GM12874 (cell line): ENCODE data around the gene PLN.

ENCODE experiments used
- TF ChIP-seq, protein P1 (sequence below): IDR thresholded peaks from 2 replicates; pipeline ENCODE4 v1.5.1; 2011; ENCODE audit warnings: low read depth, mild to moderate bottlenecking, control low read depth, low read length, moderate library complexity; ENCODE audit not compliant: insufficient read depth

Gene PLN

DNA sequence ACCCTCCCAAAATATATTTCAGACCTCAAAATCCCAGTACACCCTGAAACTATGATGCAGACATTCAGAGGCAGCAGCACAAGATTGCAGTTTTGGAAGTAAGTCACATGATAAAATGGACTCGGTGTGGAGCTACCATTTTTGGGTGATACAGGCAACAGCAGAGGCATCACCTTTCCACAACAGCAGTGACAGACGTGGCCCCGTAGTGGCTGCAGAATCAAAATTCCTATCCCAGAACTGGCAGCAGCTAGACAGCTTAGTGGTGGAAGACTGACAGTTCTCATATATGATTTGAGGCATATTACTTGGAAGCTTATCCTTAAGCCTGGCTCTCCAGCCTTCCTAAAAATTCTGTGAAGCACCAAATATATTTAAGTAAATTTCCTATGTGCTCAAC, 19.9 kb downstream of the PLN start:
- TF ChIP-seq, protein P1, sequence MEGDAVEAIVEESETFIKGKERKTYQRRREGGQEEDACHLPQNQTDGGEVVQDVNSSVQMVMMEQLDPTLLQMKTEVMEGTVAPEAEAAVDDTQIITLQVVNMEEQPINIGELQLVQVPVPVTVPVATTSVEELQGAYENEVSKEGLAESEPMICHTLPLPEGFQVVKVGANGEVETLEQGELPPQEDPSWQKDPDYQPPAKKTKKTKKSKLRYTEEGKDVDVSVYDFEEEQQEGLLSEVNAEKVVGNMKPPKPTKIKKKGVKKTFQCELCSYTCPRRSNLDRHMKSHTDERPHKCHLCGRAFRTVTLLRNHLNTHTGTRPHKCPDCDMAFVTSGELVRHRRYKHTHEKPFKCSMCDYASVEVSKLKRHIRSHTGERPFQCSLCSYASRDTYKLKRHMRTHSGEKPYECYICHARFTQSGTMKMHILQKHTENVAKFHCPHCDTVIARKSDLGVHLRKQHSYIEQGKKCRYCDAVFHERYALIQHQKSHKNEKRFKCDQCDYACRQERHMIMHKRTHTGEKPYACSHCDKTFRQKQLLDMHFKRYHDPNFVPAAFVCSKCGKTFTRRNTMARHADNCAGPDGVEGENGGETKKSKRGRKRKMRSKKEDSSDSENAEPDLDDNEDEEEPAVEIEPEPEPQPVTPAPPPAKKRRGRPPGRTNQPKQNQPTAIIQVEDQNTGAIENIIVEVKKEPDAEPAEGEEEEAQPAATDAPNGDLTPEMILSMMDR, result no peak

DNA sequence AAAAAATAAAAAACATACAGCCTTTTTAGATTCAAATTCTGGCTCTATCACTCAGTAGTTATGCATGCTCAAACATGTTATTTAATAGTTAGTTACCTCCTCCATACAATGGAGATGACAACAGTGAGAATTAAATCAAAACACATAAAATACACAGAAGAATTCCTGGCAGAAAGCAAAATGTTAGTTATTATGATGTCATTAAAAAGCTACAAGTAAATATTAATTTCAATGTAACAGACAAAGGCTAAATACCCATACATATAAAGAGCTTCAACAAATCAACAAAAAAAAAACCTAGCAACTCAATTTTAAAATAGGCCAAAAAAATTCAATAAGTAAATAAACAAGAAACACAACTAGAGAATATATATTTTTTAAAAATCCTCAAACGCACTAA, 21.4 kb downstream of the PLN start:
- TF ChIP-seq, protein P1, result no peak

DNA sequence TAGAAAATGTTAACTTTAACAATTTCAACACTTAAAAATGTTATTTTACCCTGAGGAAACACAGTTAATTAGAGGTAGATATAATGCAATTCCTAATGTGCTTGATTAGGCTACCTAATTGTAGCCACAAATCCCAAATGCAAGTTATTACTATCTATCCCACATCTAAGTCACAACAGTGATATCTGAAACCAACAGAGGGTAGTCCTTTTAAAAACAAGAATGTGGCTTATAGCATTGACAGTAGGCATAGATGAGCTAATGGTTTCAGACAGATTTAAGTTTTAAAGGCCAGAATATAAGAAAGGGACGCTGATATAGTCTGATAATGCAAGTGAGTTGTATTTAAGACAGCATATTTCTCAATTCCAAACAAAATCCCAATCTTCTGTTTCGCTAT, 23.0 kb downstream of the PLN start:
- TF ChIP-seq, protein P1, result no peak

DNA sequence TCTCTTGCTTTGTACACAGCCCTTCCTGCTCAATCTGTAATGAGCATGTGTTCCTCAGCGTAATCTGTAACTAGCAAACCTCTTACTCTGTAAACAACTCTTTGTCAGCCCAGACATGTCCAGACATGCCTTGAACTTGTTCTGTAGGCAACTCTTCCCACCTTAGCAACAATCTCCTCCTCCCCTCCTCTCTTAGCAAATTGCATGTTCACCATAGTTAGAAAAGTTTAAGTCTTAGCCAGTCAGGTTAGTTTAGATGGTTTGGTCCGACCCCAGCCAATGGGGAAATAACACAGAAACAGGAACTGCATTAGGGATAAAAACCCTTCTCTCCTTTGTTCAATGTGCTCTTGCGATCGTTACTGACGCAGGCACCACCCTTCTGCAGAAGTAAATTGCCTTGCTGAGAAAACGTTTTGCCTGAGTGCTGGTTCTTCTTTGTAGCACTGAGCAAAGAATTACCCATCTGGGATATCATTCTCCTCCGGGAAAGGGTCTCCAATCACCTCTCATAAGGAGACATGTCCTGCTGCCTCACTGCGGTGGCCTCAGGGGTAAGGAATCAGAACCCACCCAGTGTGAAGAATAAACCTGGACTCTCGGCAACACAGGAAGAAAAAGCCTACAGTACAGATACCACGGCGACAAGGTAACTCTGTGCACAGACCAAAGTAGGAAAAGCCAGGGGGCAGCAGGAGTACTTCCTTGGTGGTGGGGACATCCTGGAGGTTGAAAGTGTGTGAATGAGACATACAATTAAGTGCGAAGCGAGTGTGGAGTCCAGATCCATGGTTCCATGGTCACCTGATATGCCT, 26.2 kb downstream of the PLN start:
- TF ChIP-seq, protein P1, result no peak

- TF ChIP-seq, protein P1, result no peak
Observed at GRCh38 chr6:118577972-118578371, 29.9 kb downstream of the PLN start.

DNA sequence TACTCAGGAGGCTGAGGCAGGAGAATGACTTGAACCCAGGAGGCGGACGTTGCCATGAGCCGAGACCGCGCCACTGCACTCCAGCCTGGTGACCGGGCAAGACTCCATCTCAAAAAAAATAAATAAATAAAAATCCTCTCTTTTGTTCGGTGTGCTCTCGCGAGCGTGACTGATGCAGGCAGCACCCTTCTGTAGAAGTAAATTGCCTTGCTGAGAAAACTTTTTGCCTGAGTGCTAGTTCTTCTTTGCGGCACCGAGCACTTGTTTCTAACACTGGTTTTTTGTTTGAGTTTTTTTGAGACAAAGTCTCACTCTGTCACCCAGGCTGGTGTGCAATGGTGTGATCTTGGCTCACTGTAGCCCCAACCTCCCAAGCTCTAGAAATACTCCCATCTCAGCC, 30.5 kb downstream of the PLN start:
- TF ChIP-seq, protein P1, result no peak

GRCh38 chr6:118579786-118580185, 31.7 kb downstream of the PLN start:
- TF ChIP-seq, protein P1, result no peak
